ENCODE data around the gene REEP3.

REEP3 gene

DNA sequence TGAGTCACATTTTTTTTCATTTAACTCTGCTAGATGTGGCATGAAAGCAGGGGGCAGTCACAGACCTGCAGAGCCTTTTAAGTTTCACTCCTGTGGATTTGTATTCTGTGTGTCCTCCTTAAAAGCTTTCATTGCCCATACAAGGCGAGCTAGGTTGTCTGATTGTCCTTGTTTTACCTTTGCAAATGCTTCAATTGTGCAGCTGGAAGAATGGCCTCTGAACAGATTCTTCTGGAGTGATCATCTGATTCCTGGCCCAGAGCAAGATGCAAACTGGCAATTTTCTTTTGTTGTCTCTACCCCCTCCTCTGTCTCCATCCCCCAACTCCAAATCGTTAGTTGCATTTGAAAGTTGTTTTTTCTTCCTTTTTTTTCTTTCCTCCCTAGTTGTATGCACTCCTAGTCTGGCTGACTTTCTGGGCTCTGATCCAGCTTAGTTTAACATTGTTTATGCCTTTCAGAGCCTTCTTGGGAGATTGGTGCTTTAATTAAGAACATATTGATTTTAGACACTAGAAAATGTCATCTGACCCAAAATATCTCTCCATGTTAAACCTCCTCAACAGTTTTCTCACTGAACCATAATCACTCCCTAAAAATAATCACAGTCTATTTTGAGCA lies 150.2 kb downstream of the REEP3 start:
- no peak for DNase-seq

DNA sequence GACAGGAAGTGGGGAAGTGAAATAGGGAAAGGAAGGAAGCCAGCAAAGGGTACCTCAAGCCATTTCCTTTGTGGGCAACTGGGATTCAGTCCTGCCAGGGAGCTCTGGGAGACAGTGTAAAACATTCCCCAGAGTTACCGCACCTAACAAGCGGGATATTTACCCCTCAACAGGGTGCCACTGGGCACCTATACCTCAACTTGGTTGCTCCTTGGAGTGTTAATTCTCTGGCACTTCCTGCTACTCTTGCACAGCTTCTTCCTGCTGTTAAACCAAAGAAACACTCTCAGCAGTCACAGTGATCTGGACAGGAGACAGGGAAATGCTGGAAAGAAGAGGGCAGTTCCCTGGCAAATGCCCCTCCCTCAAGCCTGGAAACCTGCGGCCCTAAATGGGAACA lies 151.3 kb downstream of the REEP3 start:
- DNase-seq: no peak

DNA sequence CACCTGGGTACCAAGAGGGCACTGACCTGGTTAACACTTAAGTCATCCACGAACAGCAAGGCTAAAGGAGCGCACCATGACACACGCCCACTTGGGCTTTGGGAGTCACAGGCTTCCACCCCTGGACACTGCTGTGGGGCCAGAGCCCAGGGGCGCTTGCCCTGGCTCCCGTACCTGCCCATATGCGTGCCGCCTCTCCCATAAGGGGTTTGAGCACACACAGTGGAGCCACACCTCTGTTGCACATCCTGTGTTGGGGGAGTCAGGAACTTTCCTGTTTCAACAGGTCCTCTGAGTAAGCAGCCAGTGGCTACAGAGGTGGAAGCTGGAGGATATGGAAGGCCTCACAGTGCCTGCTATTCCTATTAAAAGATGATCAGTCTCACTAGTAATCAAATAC lies 152.0 kb downstream of the REEP3 start:
- no peak for DNase-seq

- DNase-seq: no peak
Measured at GRCh38 chr10:63673846-63674245, 152.6 kb downstream of the REEP3 start.
